GM21381 (cell line): ENCODE results near the gene PHF20.
"Not testable (repeated sequence)": the region's sequence is repeated elsewhere in the genome, so short reads cannot be mapped to it uniquely, and the experiment has no call there.

Source experiments
- ATAC-seq: cut with Tn5 transposase; IDR thresholded peaks from one replicate; pipeline ENCODE4 v1.9.1; 2021; ENCODE audit warnings: mild to moderate bottlenecking, moderate library complexity; ENCODE audit not compliant: unreplicated experiment

The PHF20 gene

DNA sequence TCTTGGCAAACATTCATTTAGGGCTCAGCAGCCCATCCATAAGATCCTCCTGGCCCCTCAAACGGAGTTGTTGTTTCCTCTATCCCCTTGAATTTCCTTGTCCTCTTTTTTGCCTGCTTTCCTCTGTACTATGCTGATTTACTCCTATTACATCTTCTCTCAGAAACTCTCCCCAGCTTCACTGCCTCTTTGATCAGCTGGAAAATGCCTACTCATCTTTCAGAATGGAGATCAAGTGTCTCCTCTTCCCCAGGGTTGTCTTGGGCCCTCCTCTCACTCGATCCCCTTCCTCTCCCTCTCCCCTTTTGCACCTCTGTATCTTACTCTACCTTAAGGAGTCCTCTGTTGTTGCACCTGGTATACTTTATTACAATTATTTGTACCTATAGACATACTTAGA lies 60.2 kb downstream of the PHF20 start:
- ATAC-seq = no peak

DNA sequence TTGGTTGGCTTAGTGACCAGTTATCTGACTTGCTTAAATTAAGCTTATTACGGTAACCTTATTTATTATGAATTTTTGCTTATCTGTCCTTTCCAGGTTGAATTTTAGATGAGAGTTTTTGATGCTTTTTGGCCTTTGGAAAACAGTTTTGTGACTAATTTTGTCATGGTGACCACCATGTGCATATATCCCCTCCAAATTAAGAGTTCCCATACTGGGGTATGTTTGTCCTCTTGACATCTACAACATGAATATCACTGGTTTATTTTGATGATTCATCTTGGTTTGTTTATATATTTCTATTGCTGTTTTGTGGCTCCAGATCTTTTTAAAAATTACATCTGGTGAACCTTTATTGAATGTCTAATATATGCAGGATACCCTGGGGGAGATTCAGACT lies 61.4 kb downstream of the PHF20 start:
- no peak for ATAC-seq

DNA sequence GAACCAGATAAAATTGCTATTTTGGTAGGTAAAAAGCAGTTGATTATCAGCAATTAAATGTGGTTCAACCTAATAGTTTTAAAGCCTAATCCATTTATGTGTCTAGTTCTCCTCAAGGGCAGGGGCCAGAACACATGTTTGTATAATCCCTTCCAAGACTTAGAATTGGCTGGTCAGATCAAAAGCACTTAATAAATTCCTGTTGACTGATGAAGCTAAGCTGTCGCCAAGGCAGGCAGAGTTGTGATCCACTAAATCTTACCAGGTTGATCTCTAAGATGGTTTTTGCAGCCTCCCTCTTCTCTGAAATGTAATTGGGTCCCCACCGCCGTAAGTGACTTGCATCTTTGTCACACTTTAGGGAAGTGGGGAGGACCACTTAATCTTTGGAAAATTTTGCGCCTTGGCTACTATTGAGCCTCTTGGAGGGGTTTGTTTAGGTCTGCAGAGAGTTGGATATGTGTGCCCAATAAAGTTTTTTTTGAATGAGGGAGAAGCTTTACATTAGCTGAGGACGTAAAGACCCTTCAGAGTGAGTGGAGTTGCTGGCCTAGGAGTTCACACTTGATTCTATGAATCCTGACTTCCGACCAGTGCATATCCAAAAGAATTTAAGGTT lies 65.9 kb downstream of the PHF20 start:
- no peak for ATAC-seq

DNA sequence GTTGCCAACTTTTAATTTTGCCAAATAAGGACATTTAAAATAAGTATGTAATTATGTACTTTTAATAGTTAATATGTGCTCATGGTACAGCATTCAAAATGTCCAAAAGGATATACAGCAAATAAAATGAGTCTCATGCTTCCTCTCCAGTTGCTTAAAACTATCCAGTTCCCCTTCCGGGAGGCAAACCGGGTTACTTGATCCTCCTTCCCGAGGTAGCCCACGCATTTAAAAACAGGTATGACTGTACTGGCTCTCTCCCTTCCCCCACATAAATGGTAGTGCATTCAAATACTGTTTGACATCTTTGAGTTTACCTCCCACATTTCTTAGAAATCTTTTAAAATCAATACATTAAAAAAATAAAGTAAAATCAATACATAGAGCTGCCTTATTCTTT lies 66.4 kb downstream of the PHF20 start:
- ATAC-seq = no peak

DNA sequence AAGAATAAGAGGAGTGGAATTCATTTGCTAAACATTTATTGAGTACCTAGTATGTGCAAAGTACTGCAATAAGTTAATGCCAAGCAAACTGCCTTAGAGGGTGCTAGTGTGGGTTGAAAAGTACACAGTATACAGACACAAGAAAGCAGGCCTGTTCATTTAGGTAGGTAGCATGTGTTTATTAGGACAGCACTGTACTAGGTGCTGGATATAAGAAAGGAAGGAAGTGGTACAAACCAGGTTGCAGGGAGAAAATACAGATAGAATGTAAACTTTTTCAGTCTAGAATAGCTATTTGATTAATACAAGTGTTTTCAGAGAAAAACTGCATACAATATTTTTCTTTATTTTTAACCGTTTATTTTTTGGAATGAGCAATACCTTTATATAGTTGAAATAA lies 68.1 kb downstream of the PHF20 start:
- no peak for ATAC-seq

DNA sequence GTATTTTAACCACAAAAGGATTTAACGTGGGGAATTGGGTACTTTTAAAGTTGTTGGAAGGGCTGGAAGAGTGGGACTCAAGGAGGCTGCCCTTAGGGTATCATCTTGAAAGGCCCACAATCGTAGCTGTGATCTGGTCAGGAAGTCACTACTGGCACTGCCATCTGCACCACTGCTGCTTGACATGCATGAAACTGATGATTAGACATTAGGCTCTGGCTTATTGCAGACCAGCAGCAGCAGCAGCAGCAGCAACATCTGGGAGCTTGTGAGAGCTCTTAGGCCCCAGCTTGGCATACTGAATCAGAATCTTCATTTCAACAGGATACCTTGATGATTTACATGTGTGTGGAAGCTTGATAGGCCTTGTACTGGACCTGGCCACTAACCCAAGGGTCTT lies 68.6 kb downstream of the PHF20 start:
- ATAC-seq = no peak

DNA sequence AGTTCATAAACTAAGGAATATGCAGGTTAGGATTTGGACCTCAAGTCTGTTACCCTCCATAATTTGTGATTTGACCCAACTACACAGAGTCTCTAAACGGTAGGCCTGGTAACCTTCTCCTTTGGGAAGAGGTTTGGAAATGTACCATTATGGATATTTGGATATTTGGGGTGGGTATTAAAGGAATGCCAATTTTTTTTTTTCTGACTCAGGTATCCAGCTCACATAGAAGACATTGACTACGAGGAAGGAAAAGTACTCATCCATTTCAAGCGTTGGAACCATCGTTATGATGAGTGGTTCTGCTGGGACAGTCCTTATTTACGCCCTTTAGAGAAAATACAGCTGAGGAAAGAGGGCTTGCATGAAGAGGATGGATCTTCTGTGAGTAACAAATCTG lies 70.5 kb downstream of the PHF20 start:
- ATAC-seq = no peak

DNA sequence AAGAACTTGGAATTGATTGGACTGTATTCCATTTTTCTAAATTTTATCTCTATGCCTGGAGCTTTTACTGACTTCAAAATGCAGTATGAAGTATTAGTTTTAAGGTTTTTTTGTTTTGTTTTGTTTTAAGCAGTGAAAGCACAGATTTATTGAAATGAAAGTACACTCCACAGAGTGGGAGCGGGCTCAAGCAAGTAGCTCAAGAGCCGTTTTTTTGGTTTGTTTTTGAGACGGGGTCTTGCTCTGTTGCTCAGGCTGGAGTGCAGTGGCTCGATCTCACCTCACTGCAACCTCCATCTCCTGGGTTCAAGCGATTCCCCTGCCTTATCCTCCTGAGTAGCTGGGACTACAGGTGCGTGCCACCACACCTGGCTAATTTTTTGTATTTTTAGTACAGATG lies 72.1 kb downstream of the PHF20 start:
- not testable (repeated sequence) for ATAC-seq

DNA sequence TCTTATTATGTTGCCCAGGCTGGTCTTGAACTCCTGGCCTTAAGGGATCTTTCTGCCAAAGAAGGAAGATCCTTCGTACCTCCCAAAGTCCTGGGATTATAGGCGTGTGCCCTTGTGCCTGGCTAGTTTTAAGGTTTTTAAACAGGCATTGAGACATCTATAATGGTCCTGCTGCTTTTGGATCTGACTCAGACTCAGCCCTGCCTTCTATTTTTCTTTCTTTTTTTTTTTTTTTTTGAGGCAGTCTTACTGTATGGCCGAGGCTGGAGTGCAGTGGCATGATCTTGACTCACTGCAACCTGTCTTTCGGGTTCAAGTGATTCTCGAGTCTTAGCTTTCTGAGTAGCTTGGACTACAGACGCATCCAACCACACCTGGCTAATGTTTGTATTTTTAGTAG lies 73.7 kb downstream of the PHF20 start:
- no peak for ATAC-seq

DNA sequence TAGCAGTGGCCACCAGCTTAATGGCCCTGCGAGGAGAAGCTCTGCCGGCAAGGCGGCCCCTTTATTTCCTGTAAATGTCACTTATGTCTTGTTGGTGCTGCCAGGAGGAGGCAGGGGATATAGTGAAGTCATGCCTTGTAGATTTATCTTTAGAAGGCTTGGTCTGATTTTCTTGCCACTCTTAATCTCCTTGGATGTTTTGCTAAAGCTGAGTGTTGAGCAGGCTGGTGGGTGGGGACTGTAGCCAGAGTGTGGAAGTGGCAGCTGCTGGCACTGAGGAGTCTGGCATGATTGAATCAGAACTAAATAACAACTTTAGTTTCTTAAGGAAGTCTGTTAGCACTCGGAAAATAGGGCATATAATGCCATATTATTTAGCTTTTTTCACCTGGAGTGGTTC lies 77.9 kb downstream of the PHF20 start:
- ATAC-seq = no peak

DNA sequence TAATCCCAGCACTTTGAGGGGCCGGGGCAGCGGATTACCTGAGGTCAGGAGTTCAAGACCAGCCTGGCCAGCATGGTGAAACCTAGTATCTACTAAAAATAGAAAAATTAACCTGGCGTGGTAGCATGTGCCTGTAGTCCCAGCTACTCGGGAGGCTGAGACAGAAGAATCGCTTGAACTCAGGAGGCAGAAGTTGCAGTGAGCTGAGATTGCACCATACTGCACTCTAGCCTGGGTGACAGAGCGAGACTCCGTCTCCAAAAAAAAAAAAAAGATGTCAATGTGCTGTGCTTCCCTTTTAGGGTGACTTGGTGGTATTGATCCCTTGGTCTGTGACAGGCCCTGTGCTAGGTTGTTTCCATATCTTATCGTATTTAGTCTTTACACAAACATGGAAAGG lies 79.8 kb downstream of the PHF20 start:
- not testable (repeated sequence) for ATAC-seq

DNA sequence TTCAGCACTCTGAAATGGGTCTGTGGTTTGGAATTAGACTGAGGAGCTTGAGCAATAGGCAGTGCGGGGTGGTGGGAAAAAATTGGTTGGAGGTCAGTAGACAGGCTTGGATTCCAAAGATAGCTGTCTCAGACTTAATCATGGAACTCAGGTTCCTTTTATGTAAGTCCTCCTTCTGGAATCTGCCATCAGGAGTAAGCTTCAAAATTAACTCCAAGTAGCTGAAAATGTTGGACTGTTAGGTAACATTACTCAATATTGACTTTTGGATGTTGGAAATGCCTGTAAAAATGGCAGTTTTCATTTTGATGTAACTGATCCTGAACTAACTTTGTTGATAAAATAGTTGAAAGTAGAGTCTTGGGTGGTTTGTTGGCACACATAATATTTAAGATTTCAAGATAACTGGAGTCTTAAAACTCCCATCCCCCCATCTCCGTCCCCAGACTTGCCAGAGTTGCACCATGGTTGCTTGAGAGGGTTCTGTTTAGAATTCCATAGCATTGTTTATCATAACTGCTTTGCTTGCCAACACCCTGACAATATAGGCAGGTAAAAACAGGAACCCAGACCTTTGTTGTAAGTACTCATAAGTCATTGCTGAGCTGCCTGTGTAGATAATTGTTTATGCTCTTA lies 83.0 kb downstream of the PHF20 start:
- no peak for ATAC-seq

DNA sequence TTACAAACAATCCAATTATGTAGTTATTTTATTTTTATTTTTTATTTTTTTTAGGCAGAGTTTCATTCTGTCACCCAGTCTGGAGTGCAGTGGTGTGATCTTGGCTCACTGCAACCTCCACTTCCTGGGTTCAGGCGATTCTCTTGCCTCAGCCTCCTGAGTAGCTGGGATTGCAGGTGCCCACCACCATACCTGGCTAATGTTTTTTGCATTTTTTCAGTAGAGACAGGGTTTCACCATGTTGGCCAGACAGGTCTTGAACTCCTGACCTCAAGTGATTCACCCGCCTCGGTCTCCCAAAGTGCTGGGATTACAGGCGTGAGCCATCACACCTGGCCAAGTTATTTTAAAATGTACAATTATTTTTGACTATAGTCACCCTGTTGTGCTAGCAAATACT lies 83.8 kb downstream of the PHF20 start:
- not testable (repeated sequence) for ATAC-seq

DNA sequence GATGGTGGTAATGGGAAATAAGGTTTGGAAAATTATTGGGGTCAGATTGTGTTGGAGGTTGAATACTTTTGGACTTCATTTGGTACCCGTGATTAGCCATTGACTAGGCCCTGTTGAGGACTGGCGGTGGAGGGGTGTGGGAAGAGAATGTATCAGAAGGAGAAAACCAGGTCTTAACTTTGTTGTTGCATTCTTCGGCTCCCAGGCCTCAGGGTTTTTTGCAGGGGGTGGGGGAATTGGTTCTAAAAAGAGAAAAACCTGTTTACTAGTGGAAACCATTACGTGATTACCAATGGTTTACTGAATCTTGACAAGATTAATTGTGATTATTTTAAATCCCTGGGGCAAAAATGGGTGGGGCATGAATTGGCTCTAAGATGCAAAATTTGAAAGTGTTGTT lies 85.1 kb downstream of the PHF20 start:
- no peak for ATAC-seq

DNA sequence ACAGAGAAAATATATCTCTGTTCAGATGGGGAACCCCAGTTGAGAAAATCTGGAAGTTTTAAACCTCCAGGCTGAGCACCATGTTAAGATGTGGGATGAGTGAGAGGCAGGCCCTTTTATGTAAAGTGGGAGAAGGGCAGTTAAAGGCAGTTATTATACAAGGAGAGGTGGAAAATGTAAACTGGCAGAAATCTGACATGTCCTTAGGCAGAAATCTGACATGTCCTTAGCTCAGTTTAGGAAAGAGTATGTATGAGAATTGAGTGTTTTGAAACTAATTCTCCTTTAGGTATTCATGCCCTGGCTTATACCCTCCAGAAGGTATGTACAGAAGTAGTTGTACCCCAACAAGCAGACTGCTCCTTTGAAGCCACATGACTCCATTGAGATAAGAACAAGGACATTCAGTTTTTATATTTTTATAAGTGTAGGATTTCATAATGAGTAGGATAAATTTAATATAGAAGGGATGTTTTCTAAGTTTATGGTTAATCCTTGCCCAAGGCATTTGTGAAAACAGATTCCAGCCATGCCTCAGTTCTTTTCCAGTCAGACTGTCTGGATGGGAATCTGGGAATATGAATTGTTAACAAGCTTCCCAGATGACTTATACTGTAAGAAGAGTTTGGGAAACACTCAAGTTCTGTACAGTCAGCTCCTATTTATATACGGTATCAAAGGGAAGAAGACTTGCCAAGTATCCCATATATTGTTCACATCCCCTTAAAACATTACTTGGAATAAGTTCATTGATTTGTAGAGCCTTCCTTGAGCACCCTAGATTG lies 94.8 kb downstream of the PHF20 start:
- no peak for ATAC-seq

DNA sequence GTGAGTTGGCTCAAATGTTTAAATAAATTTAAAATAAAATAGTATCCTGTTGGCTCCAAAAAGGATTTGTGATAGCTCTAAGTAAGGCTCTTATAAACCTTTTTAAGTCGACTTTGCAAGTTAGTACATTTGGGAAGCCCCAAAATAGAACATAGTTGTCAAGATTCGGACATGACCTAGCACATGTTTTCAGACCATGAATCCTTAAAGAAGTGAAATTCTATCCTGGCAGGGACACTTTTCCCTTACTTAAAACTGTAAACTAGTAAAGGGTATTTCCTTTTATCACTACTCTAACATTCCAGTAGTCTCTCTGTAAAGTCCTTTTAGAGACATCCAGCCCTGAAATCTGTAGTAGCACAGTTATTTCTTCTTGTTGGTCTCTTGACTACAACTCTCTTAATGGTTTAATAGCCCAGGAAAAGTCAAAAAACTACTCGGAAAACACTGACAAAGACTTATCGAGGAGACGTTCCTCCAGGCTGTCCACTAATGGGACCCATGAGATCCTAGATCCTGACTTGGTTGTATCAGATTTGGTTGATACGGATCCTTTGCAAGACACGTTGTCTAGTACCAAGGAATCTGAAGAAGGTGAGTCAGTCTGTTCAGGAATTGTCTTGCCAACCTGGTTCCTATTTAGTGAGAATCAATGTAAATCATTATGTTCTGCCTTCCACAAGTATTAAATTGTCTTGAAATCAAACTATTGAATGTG lies 98.9 kb downstream of the PHF20 start:
- no peak for ATAC-seq

DNA sequence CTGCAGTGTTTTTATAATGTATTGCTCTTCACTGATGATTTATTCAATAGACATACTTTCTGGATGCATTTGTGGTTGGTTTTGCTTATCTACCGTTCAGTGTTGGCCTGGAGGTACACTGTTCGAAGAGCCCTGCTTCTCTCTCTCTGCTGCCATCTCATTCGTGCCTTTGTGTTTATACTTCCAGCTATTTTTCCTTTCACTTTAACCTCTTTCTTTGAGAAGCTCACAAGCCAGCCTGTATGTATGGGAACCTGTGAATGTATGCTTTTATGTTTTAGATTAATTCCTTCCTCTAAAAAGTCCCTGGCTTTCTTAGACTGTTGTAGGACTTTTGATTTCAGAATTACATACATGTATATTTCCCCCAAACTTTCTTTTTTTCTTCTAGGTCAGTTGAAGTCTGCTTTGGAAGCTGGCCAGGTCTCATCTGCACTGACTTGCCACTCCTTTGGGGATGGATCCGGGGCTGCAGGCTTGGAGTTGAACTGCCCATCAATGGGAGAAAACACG lies 99.5 kb downstream of the PHF20 start:
- no peak for ATAC-seq

DNA sequence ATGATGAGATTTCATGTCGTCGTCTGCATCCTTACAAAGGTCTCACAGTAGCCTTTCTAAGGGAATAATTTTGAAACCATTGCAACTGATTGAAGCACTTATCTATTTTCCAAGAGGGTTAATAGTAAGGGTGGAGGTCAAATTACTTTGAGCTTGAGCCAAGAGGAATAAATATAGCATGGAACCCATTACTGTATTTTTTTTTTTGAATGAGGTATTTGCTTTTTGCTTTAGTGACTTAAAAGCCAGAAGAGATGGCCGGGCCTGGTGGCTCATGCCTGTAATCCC lies 104.2 kb downstream of the PHF20 start:
- ATAC-seq = no peak

DNA sequence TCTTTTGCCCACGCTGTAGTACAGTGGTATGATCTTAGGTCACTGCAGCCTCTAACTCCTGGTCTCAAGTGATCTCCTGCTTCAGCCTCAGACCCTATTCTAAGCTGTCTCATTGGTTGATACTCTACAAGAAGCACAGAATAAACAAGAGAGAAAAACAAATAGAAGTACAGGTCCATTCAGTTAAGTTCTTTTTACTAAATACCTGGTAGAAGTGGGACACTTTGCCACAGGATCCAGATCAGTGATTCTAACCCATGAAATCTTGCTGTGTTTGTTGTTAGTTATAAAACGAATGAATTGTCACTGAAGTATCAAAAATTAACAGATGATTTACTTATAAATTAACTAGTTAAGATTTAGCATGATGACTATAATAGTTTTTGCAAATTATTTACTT lies 105.8 kb downstream of the PHF20 start:
- ATAC-seq = no peak

DNA sequence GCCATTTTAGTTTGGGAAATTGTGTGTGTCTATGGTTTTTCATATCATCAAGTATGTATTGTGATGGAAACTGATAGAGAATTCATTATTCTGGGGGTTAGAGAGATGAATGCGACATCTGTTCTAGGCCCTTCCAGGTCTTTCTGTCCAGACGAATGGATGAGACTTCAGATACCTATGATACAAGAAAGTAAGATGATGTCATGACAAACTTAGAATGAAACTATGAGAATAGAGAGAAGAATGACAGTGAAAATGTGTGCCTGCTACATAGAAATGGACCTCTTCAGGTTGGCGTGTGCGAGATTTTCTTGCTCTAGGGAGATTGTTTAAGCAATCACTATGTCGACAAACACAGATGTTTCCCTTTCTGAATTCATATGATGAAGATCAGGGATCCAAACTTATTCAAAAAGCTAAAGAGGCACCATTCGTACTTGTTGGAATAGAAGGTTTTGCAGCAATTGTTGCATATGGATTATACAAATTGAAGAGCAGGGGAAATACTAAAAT lies 106.4 kb downstream of the PHF20 start:
- no peak for ATAC-seq

DNA sequence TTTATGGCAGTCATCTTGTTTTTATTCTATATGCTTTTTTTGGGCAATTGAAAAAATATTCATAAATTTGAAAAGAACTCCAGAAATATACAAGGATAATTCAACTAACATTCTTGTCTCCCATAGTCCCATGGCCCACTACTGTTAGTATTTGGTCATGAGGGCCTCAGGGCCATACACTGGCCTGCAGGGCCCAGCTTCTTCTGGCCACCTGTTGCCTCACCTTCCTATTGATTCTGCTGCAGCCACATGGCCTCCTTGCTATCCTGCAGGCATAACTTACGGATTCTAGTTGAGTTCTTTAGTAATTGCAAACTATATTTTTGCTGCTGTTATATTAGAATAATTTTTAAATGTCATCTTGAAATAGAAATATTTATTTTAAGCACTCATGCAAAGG lies 109.9 kb downstream of the PHF20 start:
- no peak for ATAC-seq
